Activated CD4-positive, alpha-beta T cell treated with anti-CD3 and anti-CD28 coated beads, Interleukin-2, amount 10 ng/mL, durations not matched to agents 24 days and 14 days (primary cell): ENCODE measurements around the gene GMEB2. TPM values are rescaled to one million over a fixed set of nuclear protein-coding genes. Genes with fewer than 3 reads are reported as not detected.
"Not testable (repeated sequence)": the region's sequence is repeated elsewhere in the genome, so short reads cannot be mapped to it uniquely, and the experiment has no call there.

Experiments used
- DNase-seq: peaks from one replicate; pipeline ENCODE4 v3.0.0; 2022
- H3K27ac Mint-ChIP-seq: one replicate; pipeline ENCODE4 v1.8.0; 2022; ENCODE audit warnings: mild to moderate bottlenecking, mixed read lengths
- H3K27me3 Mint-ChIP-seq: one replicate; pipeline ENCODE4 v1.8.0; 2022; ENCODE audit warnings: mixed read lengths
- H3K36me3 Mint-ChIP-seq: one replicate; pipeline ENCODE4 v1.8.0; 2022; ENCODE audit warnings: low read depth, mild to moderate bottlenecking, mixed read lengths
- H3K4me1 Mint-ChIP-seq: one replicate; pipeline ENCODE4 v1.8.0; 2021; ENCODE audit warnings: mixed read lengths
- H3K4me3 Mint-ChIP-seq: one replicate; pipeline ENCODE4 v1.8.0; 2022; ENCODE audit warnings: mild to moderate bottlenecking, moderate library complexity, mixed read lengths
- H3K9me3 Mint-ChIP-seq: one replicate; pipeline ENCODE4 v1.8.0; 2021; ENCODE audit warnings: mixed read lengths
- intact Hi-C: fragments of 100-400 bp; cut with micrococcal nuclease; formaldehyde crosslinking; loops from one replicate; pipeline ENCODE4 v1.15.1; 2023
- total RNA-seq: library from RNA; stranded (reverse); gene quantifications from 2 replicates; pipeline ENCODE4 v1.2.3, GENCODE V29; 2022

GMEB2 gene
- total RNA-seq, 1 donor from 2014 or later: 13.9 TPM

DNA sequence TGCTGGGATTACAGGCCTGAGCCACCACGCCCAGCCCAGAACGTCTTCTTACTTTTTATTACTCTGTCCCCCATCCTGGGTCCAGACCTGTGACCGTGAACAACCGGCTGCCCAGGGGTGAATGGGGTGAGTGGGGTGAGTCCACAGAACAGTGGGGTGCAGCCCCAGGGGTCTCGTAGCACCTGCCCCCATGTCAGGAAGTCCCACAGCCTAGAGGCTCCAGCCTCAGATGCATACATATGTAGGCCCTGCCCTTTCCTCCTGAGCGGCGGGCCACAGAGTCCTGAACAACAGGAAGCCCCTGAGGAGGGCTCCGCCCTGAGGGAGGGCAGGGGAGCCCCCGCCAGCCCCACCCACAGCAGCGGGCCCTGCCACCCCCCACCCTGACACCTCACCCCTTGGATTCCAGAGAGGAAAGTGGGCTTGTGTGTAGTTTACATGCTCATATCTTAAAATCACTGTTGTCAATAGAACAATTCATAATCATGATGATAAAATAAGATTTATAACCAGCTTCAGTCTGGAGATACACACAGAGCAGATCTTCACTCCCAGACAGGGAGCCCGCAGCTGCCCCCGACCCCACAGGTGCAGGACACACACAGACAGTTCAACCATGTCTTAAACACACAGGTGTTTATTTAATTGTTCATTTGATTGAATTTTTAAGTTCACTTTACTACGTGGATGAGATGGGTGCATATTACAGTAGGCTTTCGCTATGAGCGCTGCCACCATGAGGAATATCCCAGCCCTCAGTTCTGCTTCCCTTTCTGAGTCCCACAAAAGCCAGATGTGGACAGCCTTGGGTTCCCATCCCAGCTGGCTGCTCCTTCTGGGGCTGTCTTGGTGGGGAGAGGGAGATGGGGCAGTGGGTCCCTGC, 12.4 kb upstream of the GMEB2 start:
- intact Hi-C loops: loop anchor here (1.0 to 5.0 kb wide), 3 partner anchors 12 to 93 kb away; partner anchors contain the start of gene GMEB2
- Mint-ChIP-seq H3K4me3 (peak overlapping the region; percentile 88), H3K9me3 (no peaks in the 10 kb centered on the region), H3K4me1 (peaks cover 39% of the 10 kb centered on the region), H3K36me3 (peaks cover 2% of the 10 kb centered on the region), H3K27me3 (peaks cover 3% of the 10 kb centered on the region), H3K27ac (peak overlapping the region; percentile 97)
- DNase-seq: peak; percentile 93

DNA sequence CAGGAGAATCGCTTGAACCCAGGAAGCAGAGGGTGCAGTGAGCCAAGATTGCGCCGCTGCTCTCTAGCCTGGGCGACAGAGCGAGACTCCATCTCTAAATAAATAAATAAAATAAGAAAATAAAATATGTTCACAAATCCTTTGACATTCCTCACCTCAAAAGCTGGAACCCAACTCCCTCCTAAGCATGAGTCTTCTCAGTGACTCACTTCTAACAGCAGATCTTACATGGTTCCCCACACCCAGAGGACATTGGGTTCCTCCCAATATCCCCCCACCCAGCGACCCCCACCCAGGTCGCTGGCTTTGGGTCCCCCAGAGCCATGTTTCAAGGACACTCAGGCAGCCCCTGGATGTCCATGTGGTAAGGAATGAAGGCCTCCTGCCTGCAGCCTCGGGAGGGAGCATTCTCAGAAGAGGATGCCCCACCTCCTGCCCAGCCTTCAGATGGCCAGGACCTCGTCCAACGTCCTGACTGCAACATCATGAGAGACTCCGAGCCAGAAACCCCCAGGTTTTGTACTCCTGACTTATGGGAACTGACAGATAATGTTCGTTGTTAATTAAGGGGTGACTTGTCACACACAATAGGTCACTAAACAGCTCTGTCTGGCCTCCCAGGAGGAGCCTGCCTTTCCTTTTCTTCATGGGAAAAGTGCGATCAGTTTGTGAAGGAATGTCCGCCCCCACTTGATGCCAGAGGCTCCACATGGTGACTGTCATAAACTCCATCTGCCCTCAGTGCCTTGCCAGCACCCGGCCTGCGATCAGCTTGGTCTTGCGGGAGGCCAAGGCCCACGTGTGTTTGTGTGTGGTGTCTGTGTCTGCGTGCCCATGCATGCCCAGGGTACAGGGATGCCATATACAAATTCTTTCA, 10.1 kb upstream of the GMEB2 start:
- Mint-ChIP-seq H3K9me3 (no peaks in the 10 kb centered on the region), H3K36me3 (peaks cover 4% of the 10 kb centered on the region), H3K27ac (peak overlapping the region; percentile 60), H3K4me1 (peaks cover 44% of the 10 kb centered on the region), H3K4me3 (peak overlapping the region; percentile 32), H3K27me3 (no peaks in the 10 kb centered on the region)
- no peak for DNase-seq
- intact Hi-C loops: loop anchor here (5.0 kb wide), 1 partner anchor 95 kb away; no protein-coding TSS in a partner anchor

- Mint-ChIP-seq H3K9me3 (no peaks in the 10 kb centered on the region), H3K4me3 (peak overlapping the region; percentile 68), H3K27ac (peak overlapping the region; percentile 92), H3K4me1 (peaks cover 44% of the 10 kb centered on the region), H3K36me3 (peaks cover 10% of the 10 kb centered on the region), H3K27me3 (no peaks in the 10 kb centered on the region)
- DNase-seq: peak; percentile 92
- intact Hi-C loops: loop anchor here (1.0 to 5.0 kb wide), 2 partner anchors 8 to 97 kb away; partner anchors contain the start of gene GMEB2
Observed at GRCh38 chr20:63635431-63636141, 8.7 kb upstream of the GMEB2 start.

DNA sequence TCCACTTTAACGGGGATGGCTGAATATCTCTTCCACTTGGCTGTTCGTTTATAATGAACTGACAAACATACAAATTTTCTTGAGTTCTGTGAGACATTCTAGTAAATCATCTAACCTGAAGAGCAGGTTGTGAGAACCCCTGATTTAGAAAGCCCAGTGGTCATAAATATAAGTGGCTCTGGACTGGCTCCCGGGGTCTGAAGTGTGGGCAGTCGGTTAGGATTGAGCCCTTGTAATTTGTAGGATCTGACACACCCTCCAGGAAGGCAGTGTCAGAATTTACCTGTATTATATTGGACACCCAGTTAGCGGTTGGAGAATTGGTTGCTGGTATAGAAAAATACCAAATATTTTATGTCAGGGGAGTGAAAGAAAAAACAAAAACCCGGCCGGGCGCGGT, 6.8 kb upstream of the GMEB2 start:
- H3K4me3 Mint-ChIP-seq: no peak overlapping the region
- H3K4me1 Mint-ChIP-seq: peaks cover 36% of the 10 kb centered on the region
- H3K36me3 Mint-ChIP-seq: peaks cover 17% of the 10 kb centered on the region
- DNase-seq: no peak
- no peaks in the 10 kb centered on the region for H3K27me3 Mint-ChIP-seq
- no peaks in the 10 kb centered on the region for H3K9me3 Mint-ChIP-seq
- peak overlapping the region; percentile 53 for H3K27ac Mint-ChIP-seq
- intact Hi-C loops: no loop called here

GRCh38 chr20:63631426-63631825, 4.5 kb upstream of the GMEB2 start:
- peaks cover 23% of the 10 kb centered on the region for H3K36me3 Mint-ChIP-seq
- H3K27ac Mint-ChIP-seq, H3K27me3 Mint-ChIP-seq, intact Hi-C loops, DNase-seq, H3K9me3 Mint-ChIP-seq, H3K4me3 Mint-ChIP-seq: not testable (repeated sequence)
- peaks cover 29% of the 10 kb centered on the region for H3K4me1 Mint-ChIP-seq

DNA sequence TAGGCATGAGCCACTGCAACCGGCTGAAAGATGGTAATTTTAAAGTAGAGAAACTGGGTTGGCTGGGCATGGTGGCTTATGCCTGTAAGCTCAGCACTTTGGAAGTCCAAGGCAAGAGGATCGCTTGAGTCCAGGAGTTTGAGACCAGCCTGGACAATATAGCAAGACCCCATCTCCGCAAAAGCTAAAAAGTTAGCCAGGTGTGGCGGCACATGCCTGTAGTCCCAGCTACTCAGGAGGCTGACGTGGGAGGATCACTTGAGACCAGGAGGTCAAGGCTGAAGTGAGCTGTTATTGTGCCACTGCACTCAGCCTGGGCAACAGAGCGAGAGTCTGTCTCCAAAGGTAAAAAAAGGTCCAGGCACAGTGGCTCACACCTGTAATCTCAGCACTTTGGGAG, 4.1 kb upstream of the GMEB2 start:
- peaks cover 28% of the 10 kb centered on the region for H3K4me1 Mint-ChIP-seq
- H3K27ac Mint-ChIP-seq, H3K9me3 Mint-ChIP-seq, intact Hi-C loops, H3K27me3 Mint-ChIP-seq, DNase-seq, H3K4me3 Mint-ChIP-seq: not testable (repeated sequence)
- H3K36me3 Mint-ChIP-seq: peaks cover 23% of the 10 kb centered on the region

GRCh38 chr20:63628246-63628975, 1.5 kb upstream of the GMEB2 start:
- no peaks in the 10 kb centered on the region for H3K27me3 Mint-ChIP-seq
- H3K36me3 Mint-ChIP-seq: peaks cover 26% of the 10 kb centered on the region
- no peaks in the 10 kb centered on the region for H3K9me3 Mint-ChIP-seq
- peaks cover 18% of the 10 kb centered on the region for H3K4me1 Mint-ChIP-seq
- peak overlapping the region; percentile 99 for H3K27ac Mint-ChIP-seq
- H3K4me3 Mint-ChIP-seq: peak overlapping the region; percentile 97
- peak; percentile 89 for DNase-seq
- intact Hi-C loops: loop anchor here (1.0 to 10.0 kb wide), 4 partner anchors 30 to 436 kb away; partner anchors contain the start of genes HELZ2, PTK6, RTEL1 and TCEA2

DNA sequence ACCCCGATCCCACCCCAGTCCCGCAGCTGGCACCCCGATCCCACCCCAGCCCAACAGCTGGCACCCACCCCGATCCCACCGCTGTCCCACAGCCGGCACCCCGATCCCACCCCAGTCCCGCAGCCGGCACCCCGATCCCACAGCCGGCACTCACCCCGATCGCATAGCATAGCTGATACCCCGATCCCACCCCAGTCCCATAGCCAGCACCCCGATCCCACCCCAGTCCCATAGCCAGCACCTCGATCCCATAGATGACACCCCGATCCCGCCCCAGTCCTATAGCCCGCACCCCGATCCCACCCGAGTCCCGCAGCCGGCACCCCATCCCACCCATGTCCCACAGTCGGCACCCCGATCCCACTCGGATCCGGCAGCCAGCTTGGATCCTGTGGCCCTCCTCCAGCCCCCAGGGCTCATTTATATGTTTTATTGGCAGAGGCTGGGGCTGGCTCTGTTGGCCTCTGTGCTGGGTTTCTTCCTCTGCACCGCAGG, 897 bp upstream of the GMEB2 start:
- Mint-ChIP-seq H3K9me3 (no peaks in the 10 kb centered on the region), H3K27me3 (no peaks in the 10 kb centered on the region), H3K4me1 (peaks cover 17% of the 10 kb centered on the region), H3K36me3 (peaks cover 23% of the 10 kb centered on the region), H3K4me3 (peak overlapping the region; percentile 97), H3K27ac (peak overlapping the region; percentile 99)
- DNase-seq: no peak
- intact Hi-C loops: loop anchor here (1.0 to 10.0 kb wide), 9 partner anchors 8 to 437 kb away; partner anchors contain the start of genes HELZ2, PRPF6, PTK6 and RTEL1

DNA sequence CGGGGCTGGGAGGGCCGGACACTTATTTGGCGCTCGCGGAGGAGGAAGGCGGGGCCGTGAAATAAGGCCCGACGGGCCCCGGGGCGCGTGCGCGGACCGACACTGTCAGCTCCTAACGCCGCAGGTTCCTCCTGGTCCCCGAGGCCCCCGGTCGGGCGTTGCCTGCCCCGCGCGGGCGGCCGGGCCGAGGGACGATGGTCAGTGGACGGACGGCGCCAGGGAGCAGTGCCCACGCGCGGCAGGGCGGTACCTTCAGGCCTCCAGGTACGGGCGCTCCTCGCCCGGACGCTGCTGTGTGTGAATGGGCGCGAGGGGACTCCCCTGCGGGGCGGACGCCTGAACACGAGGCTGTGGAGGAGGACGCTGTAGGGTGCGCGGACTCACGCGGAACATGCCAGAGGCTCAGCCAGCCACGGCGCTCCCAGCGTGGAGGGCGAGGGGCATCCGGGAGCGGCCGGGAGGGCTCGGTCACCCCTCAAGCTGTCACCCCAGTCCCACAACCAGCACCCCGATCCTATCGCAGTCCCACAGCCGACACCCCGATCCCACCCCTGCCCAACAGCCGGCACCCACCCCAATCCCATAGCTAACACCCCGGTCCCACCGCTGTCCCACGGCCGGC, 339 bp upstream of the GMEB2 start:
- intact Hi-C loops: loop anchor here (1.0 to 10.0 kb wide), 8 partner anchors 8 to 438 kb away; partner anchors contain the start of genes HELZ2, PRPF6, PTK6 and STMN3
- peaks cover 23% of the 10 kb centered on the region for H3K36me3 Mint-ChIP-seq
- H3K27me3 Mint-ChIP-seq: no peaks in the 10 kb centered on the region
- DNase-seq: peak; percentile 98
- peaks cover 20% of the 10 kb centered on the region for H3K4me1 Mint-ChIP-seq
- peak overlapping the region; percentile 97 for H3K4me3 Mint-ChIP-seq
- no peaks in the 10 kb centered on the region for H3K9me3 Mint-ChIP-seq
- peak overlapping the region; percentile 99 for H3K27ac Mint-ChIP-seq

- intact Hi-C loops: loop anchor here (2.0 to 10.0 kb wide), 4 partner anchors 54 to 439 kb away; partner anchors contain the start of genes HELZ2, PRPF6, PTK6 and TCEA2
- peak overlapping the region; percentile 78 for H3K27ac Mint-ChIP-seq
- no peaks in the 10 kb centered on the region for H3K27me3 Mint-ChIP-seq
- H3K4me3 Mint-ChIP-seq: peak overlapping the region; percentile 86
- H3K36me3 Mint-ChIP-seq: peaks cover 18% of the 10 kb centered on the region
- no peaks in the 10 kb centered on the region for H3K9me3 Mint-ChIP-seq
- DNase-seq: peak; percentile 76
- peaks cover 23% of the 10 kb centered on the region for H3K4me1 Mint-ChIP-seq
Observed at GRCh38 chr20:63625771-63626423, 1.0 kb downstream of the GMEB2 start.

DNA sequence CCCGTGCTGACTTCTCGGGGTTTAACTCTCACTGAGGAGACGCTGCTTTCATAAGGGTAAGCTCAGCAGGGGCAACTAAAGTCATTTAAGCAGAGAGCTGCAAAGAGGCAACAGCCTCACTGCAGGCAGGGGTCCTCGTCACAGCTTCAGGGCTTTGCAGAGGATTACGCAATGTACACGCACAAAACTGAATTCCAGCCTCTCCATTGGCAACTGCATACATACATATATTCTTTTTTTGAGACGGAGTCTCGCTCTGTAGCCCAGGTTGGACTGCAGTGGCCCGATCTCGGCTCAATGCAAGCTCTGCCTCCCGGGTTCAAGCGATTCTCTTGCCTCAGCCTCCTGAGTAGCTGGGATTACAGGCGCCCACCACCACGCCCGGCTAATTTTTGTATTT, 2.4 kb downstream of the GMEB2 start:
- Mint-ChIP-seq H3K4me3 (no peak overlapping the region), H3K4me1 (peaks cover 25% of the 10 kb centered on the region), H3K27me3 (no peaks in the 10 kb centered on the region), H3K27ac (no peak overlapping the region), H3K36me3 (peaks cover 13% of the 10 kb centered on the region), H3K9me3 (no peaks in the 10 kb centered on the region)
- DNase-seq: no peak
- intact Hi-C loops: loop anchor here (10.0 kb wide), 1 partner anchor 440 kb away; the partner anchor contains the start of gene TCEA2
